ENCODE results near the gene RNF175. TPM values are rescaled to one million over a fixed set of nuclear protein-coding genes. Genes with fewer than 3 reads are reported as not detected.

Gene RNF175
- total RNA-seq, 1 donor from 2014 or later: 26.6 TPM

DNA sequence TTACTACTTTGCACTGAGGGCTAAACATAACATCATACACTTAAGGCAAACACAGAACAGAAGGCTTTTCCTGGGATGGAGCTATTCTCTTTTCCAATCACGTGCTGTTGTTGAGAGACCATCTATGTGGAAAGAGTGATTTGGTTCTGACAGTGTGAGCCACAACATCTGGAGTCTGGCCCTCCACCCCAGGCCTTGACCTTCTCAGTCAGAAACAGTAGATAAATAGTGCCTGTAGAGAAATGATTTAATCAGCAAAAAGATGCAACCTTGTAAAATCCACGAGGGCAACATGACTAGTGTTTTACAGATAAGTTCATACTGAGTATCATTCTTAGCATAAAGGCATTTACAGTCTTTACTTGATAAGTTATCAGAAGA is 39.9 kb upstream of the RNF175 start:
- peaks cover 57% of the 10 kb centered on the region for H3K4me1 Mint-ChIP-seq
- no peak for DNase-seq (ENCODE audit: low read depth, low spot score)
- H3K9me3 Mint-ChIP-seq: peaks cover 3% of the 10 kb centered on the region
- H3K27me3 Mint-ChIP-seq (ENCODE audit: low read depth): no peaks in the 10 kb centered on the region
- H3K4me3 Mint-ChIP-seq: no peak overlapping the region
- H3K36me3 Mint-ChIP-seq (ENCODE audit: low read depth): peaks cover 12% of the 10 kb centered on the region
- TF ChIP-seq, protein P1, sequence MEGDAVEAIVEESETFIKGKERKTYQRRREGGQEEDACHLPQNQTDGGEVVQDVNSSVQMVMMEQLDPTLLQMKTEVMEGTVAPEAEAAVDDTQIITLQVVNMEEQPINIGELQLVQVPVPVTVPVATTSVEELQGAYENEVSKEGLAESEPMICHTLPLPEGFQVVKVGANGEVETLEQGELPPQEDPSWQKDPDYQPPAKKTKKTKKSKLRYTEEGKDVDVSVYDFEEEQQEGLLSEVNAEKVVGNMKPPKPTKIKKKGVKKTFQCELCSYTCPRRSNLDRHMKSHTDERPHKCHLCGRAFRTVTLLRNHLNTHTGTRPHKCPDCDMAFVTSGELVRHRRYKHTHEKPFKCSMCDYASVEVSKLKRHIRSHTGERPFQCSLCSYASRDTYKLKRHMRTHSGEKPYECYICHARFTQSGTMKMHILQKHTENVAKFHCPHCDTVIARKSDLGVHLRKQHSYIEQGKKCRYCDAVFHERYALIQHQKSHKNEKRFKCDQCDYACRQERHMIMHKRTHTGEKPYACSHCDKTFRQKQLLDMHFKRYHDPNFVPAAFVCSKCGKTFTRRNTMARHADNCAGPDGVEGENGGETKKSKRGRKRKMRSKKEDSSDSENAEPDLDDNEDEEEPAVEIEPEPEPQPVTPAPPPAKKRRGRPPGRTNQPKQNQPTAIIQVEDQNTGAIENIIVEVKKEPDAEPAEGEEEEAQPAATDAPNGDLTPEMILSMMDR (conservative IDR thresholded peaks at IDR 0.05): no peak
- no peak overlapping the region for H3K27ac Mint-ChIP-seq (ENCODE audit: unreplicated experiment)

DNA sequence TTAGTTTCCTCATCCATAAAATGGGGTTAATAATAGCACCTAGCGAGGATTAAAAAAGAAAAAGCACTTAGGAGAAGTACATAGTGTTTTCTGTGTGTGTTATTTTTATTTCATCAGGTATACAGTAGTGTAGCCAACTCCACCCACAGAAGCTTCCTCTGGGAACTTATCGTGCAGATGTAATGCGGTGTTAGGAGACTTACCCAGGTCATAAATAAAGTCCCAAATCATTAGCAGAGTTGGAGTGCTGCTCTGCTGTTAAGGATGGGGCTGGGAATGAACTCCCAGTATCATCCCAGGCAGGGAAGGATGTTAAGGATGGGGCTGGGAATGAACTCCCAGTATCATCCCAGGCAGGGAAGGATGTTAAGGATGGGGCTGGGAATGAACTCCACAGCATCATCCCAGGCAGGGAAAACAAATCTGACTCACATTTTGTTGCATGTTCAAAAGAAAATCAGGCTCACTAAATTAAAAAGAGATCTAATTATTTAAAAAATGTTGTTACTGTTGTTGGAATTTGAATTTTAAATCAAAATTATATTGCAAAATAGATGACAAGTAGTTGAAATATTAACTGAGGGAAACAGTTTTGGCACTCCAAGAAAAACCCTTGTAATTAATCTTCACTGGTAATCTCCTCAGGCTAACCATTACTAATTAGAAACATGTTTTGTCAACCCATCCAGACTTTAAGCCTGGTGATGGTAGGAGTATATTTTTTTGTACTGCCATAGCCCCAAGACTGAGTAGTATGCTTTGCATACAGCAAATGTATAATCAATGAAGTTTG is 39.3 kb upstream of the RNF175 start:
- no peak overlapping the region for H3K4me3 Mint-ChIP-seq
- H3K27me3 Mint-ChIP-seq (ENCODE audit: low read depth): no peaks in the 10 kb centered on the region
- no peak overlapping the region for H3K27ac Mint-ChIP-seq (ENCODE audit: unreplicated experiment)
- DNase-seq (ENCODE audit: low read depth, low spot score): no peak
- peaks cover 7% of the 10 kb centered on the region for H3K36me3 Mint-ChIP-seq (ENCODE audit: low read depth)
- TF ChIP-seq, protein P1 (conservative IDR thresholded peaks at IDR 0.05): no peak
- H3K9me3 Mint-ChIP-seq: peaks cover 3% of the 10 kb centered on the region
- peaks cover 57% of the 10 kb centered on the region for H3K4me1 Mint-ChIP-seq

DNA sequence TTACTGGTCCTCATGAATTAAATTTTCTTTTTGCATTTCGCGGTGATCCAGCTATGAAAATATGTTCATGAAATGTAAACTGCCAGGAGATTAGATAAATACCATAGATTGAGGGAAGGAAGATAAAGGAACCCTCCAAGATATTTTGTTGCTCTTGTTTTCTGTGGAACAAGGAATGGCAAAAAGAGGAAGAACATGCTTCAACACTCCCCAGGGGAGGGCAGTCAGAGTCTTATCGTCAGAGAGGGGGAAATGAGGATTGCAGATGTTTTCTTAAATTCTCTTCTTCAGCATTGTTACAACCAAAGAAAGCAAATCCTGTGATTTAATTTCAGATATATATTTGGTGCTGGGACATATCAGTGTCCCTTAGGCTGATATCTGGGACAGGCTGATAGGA is 38.6 kb upstream of the RNF175 start:
- no peak overlapping the region for H3K4me3 Mint-ChIP-seq
- DNase-seq (ENCODE audit: low read depth, low spot score): no peak
- H3K36me3 Mint-ChIP-seq (ENCODE audit: low read depth): peaks cover 5% of the 10 kb centered on the region
- peaks cover 62% of the 10 kb centered on the region for H3K4me1 Mint-ChIP-seq
- H3K27ac Mint-ChIP-seq (ENCODE audit: unreplicated experiment): peak overlapping the region; percentile 74
- no peaks in the 10 kb centered on the region for H3K27me3 Mint-ChIP-seq (ENCODE audit: low read depth)
- H3K9me3 Mint-ChIP-seq: peaks cover 3% of the 10 kb centered on the region
- TF ChIP-seq, protein P1 (conservative IDR thresholded peaks at IDR 0.05): no peak

DNA sequence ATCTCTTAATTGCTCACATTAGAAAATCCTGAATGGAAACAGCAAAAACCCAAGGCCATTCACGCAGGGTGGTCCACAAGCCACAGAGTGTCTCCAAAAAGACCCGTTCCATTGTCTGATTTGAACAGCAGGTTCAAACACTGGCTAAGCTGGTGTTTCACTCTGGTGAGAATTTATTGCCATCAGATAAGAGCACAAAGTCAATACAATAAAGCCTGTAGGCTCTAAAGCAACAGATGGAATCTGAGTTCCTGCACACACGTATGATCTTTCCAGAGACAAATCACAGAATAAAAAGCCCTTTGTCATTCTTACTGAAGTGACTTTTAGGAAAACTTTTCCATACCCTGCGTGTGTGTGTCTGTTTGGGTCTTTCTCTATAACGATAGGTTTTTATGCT is 34.2 kb upstream of the RNF175 start:
- Mint-ChIP-seq H3K4me1 (peaks cover 88% of the 10 kb centered on the region), H3K4me3 (peak overlapping the region; percentile 97)

DNA sequence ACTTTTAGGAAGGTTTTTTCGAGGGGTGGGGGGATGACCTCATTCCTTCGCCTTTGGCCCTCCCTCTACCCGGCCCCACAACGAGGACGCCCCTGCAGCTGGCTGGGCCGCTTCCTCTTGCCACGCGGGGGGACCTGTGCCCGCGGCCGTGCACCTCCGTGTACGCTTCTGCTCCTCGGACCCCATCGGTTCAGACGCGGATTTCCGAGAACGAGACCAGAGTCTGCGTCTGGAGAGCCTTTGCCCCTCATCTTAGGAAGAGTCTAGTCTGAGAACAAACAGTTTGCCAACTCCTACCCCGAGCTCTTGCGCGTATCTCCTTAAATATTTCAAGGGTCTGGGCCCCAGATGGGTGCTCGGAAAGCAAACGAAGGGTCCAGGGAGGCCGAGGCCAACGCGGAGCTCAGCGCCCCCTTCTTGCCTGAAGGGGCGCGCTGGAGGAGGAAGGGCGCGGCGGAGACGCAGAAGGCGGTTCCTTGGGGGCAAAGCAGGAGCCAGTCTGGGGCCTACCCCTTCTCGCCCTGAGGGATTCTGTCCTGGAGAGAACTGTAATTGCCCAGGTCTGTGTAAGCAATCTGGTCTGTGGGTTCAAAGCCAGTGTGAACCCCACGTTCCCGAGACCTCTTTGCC is 32.9 kb upstream of the RNF175 start:
- no peaks in the 10 kb centered on the region for H3K9me3 Mint-ChIP-seq
- DNase-seq (ENCODE audit: low read depth, low spot score): no peak
- H3K27ac Mint-ChIP-seq (ENCODE audit: unreplicated experiment): peak overlapping the region; percentile 98
- H3K27me3 Mint-ChIP-seq (ENCODE audit: low read depth): peaks cover 21% of the 10 kb centered on the region
- H3K4me1 Mint-ChIP-seq: peaks cover 86% of the 10 kb centered on the region
- H3K4me3 Mint-ChIP-seq: peak overlapping the region; percentile 97
- TF ChIP-seq, protein P1 (conservative IDR thresholded peaks at IDR 0.05): peak; percentile 9
- peaks cover 4% of the 10 kb centered on the region for H3K36me3 Mint-ChIP-seq (ENCODE audit: low read depth)

More for the DNA sequence above, 34.2 kb upstream of the RNF175 start:
- H3K36me3 Mint-ChIP-seq (ENCODE audit: low read depth): no peaks in the 10 kb centered on the region
- peaks cover 11% of the 10 kb centered on the region for H3K27me3 Mint-ChIP-seq (ENCODE audit: low read depth)
- no peaks in the 10 kb centered on the region for H3K9me3 Mint-ChIP-seq
- TF ChIP-seq, protein P1 (conservative IDR thresholded peaks at IDR 0.05): no peak
- peak overlapping the region; percentile 81 for H3K27ac Mint-ChIP-seq (ENCODE audit: unreplicated experiment)
- DNase-seq (ENCODE audit: low read depth, low spot score): no peak

Measured in neural crest cell (in vitro differentiated cells).